ENCODE data around the gene LDLR. TPM values are rescaled to one million over a fixed set of nuclear protein-coding genes. Genes with fewer than 3 reads are reported as not detected.

Gene LDLR
- total RNA-seq, 1 experiment from 2014 or later, result 175 TPM

DNA sequence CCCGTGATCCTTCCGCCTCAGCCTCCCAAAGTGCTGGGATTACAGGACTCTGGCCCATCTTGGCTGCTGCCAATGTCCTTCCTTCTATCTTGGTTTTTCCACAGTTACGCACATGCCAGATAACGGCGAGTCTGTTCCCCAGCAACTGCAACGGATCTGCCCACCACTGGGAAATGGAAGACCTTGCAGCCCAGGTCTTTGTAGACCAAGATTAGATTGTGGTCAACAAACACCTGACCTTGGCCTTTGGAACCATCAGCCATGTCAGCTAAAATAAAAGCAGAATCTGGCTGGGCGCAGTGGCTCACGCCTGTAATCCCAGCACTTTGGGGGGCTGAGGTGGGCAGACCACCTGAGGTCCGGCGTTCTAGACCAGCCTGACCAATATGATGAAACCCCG lies 10.4 kb upstream of the LDLR start:
- Histone ChIP-seq H3K36me3 (ENCODE audit: insufficient read depth, low read length, poor library complexity, severe bottlenecking) (no peaks in the 10 kb centered on the region), H3K27me3 (replicated peaks; ENCODE audit: insufficient read depth, low read depth, low read length, poor library complexity) (no peaks in the 10 kb centered on the region), H3K9me3 (ENCODE audit: low read depth, low read length, poor library complexity, severe bottlenecking) (no peaks in the 10 kb centered on the region), H3K27ac (ENCODE audit: low read depth, low read length, poor library complexity, severe bottlenecking) (no peak overlapping the region), H3K4me3 (ENCODE audit: low read depth, low read length, poor library complexity, severe bottlenecking) (no peak overlapping the region), H3K4me1 (ENCODE audit: insufficient read depth, low read length, poor library complexity, severe bottlenecking) (peaks cover 1% of the 10 kb centered on the region)
- ChIA-PET CTCF (no interaction called here), POLR2A (ENCODE audit: low non-redundant PET) (no interaction called here)
- BruUV-seq (replicated peaks), result no TSS peak
- DNase-seq (ENCODE audit: low spot score), result no peak
- intact Hi-C loops (cut with micrococcal nuclease; ENCODE audit: unreplicated experiment), result no loop called here
- TF ChIP-seq EZH2 (IDR thresholded peaks at IDR 0.05; ENCODE audit: borderline replicate concordance, low read depth, low read length, poor library complexity, severe bottlenecking), result no peak
- TF ChIP-seq, protein P1, sequence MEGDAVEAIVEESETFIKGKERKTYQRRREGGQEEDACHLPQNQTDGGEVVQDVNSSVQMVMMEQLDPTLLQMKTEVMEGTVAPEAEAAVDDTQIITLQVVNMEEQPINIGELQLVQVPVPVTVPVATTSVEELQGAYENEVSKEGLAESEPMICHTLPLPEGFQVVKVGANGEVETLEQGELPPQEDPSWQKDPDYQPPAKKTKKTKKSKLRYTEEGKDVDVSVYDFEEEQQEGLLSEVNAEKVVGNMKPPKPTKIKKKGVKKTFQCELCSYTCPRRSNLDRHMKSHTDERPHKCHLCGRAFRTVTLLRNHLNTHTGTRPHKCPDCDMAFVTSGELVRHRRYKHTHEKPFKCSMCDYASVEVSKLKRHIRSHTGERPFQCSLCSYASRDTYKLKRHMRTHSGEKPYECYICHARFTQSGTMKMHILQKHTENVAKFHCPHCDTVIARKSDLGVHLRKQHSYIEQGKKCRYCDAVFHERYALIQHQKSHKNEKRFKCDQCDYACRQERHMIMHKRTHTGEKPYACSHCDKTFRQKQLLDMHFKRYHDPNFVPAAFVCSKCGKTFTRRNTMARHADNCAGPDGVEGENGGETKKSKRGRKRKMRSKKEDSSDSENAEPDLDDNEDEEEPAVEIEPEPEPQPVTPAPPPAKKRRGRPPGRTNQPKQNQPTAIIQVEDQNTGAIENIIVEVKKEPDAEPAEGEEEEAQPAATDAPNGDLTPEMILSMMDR (conservative IDR thresholded peaks at IDR 0.05; ENCODE audit: low read depth, low read length), result no peak

GRCh38 chr19:11079999-11080398 lies 9.3 kb upstream of the LDLR start:
- CTCF ChIA-PET, result no interaction called here
- Histone ChIP-seq H3K27ac (ENCODE audit: low read depth, low read length, poor library complexity, severe bottlenecking) (no peak overlapping the region), H3K27me3 (replicated peaks; ENCODE audit: insufficient read depth, low read depth, low read length, poor library complexity) (no peaks in the 10 kb centered on the region), H3K4me3 (ENCODE audit: low read depth, low read length, poor library complexity, severe bottlenecking) (no peak overlapping the region), H3K36me3 (ENCODE audit: insufficient read depth, low read length, poor library complexity, severe bottlenecking) (no peaks in the 10 kb centered on the region), H3K9me3 (ENCODE audit: low read depth, low read length, poor library complexity, severe bottlenecking) (no peaks in the 10 kb centered on the region), H3K4me1 (ENCODE audit: insufficient read depth, low read length, poor library complexity, severe bottlenecking) (peaks cover 6% of the 10 kb centered on the region)
- POLR2A ChIA-PET (ENCODE audit: low non-redundant PET), result no interaction called here
- no peak for DNase-seq (ENCODE audit: low spot score)
- no TSS peak for BruUV-seq (replicated peaks)
- intact Hi-C loops (cut with micrococcal nuclease; ENCODE audit: unreplicated experiment), result no loop called here
- TF ChIP-seq EZH2 (IDR thresholded peaks at IDR 0.05; ENCODE audit: borderline replicate concordance, low read depth, low read length, poor library complexity, severe bottlenecking), result no peak
- TF ChIP-seq, protein P1 (conservative IDR thresholded peaks at IDR 0.05; ENCODE audit: low read depth, low read length), result no peak

DNA sequence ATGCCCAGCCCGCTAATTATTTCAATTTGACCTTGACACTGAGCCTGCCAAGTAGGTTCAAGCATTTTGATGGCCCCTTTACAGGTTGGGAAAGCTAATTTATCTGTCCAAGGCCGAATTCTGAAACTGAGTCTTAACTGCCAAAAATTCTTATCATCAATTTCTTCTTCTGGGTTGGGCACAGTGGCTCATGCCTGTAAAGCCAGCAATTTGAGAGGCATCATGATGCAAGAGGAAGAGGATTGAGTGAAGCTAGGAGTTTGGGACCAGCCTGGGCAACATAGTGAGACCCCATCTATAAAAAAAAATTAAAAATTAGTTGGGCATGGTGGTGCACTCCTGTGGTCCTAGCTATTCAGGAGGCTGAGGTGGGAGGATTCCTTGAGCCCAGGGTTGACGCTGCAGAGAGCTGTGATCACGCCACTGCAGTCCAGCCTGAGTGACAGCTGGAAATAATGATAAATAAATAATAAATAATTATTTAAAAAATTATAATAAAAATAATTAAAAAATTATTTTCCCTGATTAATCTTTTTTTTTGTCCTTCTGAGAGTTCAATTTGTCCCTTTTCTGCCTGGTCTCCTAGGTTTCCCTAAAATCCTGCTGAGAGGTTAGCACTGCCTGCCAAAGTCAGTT lies 1.3 kb upstream of the LDLR start:
- DNase-seq (ENCODE audit: low spot score), result no peak
- ChIA-PET CTCF (no interaction called here), POLR2A (ENCODE audit: low non-redundant PET) (interaction anchor here (0.6 kb wide), 1 partner anchor 87 kb away, joined by 8 read pairs; no protein-coding TSS in a partner anchor)
- no peak overlapping the region for H3K4me3 ChIP-seq (ENCODE audit: low read depth, low read length, poor library complexity, severe bottlenecking)
- H3K27ac ChIP-seq (ENCODE audit: low read depth, low read length, poor library complexity, severe bottlenecking), result peak overlapping the region; percentile 100
- intact Hi-C loops (cut with micrococcal nuclease; ENCODE audit: unreplicated experiment), result no loop called here
- no TSS peak for BruUV-seq (replicated peaks)
- H3K4me1 ChIP-seq (ENCODE audit: insufficient read depth, low read length, poor library complexity, severe bottlenecking), result peaks cover 27% of the 10 kb centered on the region
- H3K36me3 ChIP-seq (ENCODE audit: insufficient read depth, low read length, poor library complexity, severe bottlenecking), result peaks cover 21% of the 10 kb centered on the region
- no peaks in the 10 kb centered on the region for H3K27me3 ChIP-seq (replicated peaks; ENCODE audit: insufficient read depth, low read depth, low read length, poor library complexity)
- H3K9me3 ChIP-seq (ENCODE audit: low read depth, low read length, poor library complexity, severe bottlenecking), result no peaks in the 10 kb centered on the region
- TF ChIP-seq EZH2 (IDR thresholded peaks at IDR 0.05; ENCODE audit: borderline replicate concordance, low read depth, low read length, poor library complexity, severe bottlenecking), result no peak
- TF ChIP-seq, protein P1 (conservative IDR thresholded peaks at IDR 0.05; ENCODE audit: low read depth, low read length), result no peak

All from A673 (cell line).